Measurements from ENCODE around the gene SPRR2G.
"Not testable (repeated sequence)": the region's sequence is repeated elsewhere in the genome, so short reads cannot be mapped to it uniquely, and the experiment has no call there.

SPRR2G gene

DNA sequence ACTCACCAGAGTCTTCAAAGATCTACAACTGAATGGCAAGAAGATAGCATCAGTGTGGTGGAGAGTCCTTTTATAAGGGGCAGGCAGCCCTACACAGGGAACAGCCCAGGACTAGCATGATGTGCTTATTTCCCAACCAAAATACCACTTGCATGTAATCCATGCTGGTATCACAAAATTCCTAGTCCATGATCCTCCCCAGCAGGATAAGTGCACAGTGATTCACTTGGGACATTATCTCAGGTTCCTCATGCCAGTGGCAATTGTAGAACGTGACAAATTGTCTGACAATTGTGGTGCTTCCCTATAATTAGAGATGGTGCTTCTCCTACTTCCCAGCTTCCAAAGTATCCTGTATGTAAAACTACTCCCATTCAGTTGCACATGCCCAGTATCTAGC, at the start of gene SPRR2G:
SPRR2G (minus strand) TSS at position 45 of the 400 bp plus-strand sequence. CDS start 780 bp downstream, outside the sequence.
- DNase-seq (ENCODE audit: low read depth): no peak

DNA sequence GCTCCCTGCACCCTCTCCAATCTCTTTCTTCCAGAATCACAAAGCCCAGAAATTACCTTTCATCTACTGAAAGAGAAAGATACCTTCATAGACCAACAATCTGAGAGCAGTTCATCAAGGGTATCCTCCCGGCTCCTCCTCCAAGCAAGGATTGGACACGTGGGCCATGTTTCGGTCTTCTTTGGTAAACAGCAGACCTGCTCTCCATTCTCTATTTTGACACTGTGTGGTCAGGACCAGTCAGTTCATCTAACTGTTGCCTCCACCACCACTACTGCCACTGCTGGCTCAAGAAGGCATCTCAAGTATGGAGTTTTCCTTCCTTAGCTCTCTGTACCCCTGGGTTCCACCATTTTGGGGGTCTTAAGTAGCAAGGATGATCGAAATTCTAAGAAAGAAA, 44.5 kb upstream of the SPRR2G start:
- DNase-seq (ENCODE audit: low read depth): no peak

DNA sequence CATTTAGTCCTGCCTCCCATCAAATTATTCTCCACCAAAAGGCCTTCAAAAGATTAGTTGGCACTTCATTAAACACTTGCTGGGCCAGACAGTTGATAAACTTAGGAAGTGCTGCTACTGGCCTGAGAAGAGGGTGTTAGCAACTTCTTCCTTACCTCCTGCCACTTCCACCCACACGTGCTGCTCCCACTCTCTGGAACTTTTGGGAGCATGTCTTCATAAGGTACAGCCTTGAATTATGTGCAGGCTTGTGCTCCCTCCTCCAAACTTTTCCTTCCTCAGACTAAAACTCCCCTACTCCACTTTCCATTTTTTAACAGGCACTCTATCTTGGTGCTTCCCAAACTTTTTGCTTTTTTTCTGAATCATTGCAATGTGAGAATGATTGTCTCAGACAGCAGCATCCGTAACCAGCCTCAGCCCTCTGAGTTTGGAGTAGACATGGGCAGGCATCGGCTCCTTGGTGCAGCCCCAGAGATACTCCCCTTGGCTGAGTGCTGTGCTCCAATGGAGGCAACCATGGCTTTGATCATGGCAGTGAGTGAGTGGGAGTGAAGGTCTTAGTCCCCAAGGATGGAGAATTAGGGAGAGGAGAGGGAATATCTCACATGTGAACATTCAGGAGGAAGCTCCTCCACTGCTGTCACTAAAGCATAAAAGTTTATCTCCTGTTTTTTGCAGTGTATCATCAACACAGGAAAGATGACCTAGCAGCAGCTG, 43.8 kb upstream of the SPRR2G start:
- no peak for DNase-seq (ENCODE audit: low read depth)

DNA sequence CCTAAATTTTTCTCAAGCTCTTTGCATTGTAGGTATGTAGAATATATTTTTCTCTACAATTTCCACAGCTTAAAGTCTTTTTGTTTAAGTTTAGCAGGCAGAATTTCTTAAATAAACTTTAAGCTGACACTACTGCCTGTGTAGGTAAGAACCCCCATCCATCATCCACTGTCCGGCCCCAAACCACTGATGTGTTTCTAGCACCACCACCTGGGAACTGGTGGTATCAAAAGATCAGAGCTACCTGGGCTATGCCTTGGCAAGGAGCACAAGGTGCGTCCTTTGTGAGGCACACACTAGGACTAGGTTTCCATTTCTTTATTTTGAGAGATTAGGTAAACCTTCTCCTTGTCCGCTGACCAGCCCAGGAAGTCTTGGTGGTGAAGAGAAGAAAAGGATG, 42.0 kb upstream of the SPRR2G start:
- DNase-seq (ENCODE audit: low read depth): no peak

DNA sequence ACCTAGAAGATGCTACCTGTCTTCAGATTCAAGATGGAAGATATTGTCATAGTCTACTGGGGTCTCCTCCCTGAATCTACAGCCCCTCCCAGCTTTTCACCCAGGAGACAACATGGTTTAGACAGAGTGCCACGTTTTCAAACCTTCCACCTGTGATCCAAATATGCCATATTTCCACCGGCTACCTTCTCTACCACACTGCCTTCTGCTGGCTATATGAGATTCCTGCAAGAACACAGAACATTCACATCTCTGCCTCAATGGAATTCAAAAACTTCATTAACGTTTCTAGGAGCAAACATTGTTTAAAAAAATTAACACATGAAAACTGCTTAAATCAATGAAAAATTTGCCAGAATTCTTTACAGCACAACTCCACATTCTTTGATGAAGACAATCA, 39.7 kb upstream of the SPRR2G start:
- no peak for DNase-seq (ENCODE audit: low read depth)

DNA sequence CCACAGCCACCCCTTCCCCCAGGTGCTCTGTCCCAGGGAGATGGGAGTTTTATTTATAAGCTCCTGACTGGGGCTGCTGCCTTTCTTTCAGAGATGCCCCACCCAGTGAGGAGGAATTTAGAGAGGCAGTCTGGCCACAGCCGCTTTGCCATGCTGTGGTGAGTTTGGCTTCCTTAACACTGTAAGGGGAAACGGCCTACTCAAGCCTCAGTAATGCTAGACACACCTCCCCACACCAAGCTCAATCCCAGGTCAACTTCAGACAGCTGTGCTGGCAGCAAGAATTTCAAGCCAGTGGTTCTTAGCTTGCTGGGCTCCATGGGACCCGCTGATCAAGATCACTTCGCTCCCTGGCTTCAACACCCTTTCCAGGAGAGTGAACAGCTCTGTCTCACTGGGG, 37.6 kb upstream of the SPRR2G start:
- DNase-seq (ENCODE audit: low read depth): not testable (repeated sequence)

DNA sequence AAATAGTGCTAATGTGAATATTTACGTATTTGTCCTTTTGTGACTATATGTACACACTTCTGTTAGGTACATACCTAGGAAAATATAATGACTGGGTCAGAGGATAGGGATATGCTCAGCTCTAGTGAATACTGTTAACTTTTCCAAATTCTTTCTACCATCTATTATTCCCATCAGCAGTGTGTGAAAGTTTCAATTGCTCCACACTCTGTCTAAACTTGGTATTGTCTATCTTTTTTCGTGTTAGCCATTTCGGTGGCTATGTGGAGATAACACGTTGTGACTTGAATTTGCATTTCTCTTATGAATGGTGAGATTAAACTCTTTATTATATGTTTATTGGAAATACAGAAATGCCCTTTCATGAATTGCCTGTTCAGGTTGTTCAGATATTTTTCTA, 29.9 kb upstream of the SPRR2G start:
- DNase-seq (ENCODE audit: low read depth): no peak

DNA sequence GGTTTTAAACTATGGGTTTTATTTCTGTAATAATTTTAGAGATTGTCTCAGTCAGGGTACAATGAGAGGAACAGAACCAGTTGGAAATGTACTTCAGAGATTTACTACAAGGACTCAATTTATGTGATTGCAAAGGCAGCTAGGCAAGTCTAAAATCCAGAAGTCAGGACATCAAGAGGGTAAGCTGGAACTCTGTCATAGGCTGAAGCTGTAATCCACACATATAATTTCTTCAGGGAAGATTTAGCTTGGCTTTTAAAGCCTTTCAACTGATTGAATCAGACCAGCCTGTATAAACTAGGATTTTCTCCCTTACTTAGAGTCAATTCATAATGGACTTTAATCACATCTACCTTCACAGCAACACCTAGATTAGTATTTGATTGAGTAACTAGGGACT, 28.2 kb upstream of the SPRR2G start:
- DNase-seq (ENCODE audit: low read depth): no peak

DNA sequence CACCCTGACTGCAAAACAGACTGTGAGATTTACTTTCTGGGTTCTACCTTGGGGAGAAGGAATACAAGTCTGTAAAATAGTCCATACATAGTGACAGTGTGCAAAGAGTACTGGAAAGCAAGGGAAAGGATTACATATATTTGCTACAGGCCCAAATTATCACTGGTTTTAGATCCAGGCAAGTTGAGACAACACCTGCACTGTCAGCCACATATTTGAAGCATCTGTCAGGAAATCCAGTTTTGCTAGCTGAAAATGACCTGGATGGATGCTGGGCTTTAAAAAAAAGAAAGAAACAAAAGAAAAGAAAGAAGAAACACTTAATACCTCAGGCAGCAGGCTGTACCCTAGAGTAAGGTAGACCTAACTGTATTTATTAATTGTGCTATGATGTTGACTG, 23.9 kb upstream of the SPRR2G start:
- DNase-seq (ENCODE audit: low read depth): no peak

DNA sequence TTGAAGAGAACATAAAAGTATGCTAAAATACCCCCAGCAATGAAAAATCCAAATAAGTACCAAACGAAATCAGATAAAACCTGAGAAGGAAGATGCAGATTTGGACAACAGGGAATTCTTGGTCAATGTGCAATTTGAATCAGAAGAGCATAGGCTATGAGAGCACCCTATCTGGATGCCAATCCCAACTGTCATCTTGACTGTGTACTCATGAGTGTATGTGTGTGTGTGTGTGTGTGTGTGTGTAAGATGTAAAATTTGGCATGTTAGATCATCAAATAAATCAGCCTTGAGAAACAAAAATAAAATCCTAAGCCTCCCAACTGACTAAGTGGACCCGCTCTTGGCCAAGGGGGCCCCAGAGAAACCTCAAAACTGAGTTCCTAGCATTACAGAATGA, 18.0 kb upstream of the SPRR2G start:
- DNase-seq (ENCODE audit: low read depth): no peak

DNA sequence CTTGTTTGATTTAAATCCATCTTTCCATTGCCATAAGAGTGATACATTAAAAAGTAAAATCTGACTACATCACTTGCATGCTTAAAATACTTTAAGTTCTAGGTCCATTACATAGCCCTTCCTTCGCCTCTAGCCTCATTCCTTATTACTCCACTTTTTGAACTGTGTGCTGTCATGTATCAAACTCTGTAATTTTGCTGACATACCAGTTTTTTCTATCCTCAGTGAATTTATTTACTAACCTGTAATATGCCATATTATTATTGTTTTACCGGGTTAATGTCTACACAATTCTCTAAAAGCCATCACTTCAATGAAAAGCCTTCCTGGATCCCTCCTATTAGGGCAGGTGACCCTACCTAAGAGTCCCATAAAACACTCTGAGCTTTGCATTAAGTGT, 4.9 kb upstream of the SPRR2G start:
- DNase-seq (ENCODE audit: low read depth): no peak

DNA sequence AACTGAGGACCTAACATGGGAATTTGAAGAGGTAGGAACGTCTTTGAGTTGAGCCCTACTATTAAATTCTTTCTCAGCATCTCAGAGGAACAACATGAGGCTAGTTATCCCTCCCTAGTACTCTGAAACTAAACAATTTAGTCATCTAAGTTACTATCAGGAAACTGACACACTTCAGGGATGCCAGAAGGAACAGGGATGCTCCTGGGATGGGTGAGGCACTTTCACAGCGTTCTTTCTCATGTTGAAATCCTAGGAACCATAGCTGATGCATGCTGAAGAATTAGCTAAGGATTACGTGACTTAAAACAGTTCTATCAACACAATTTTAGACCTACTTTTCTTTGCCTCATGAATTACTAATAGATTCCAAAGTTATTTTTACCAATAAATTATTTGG, 1.8 kb upstream of the SPRR2G start:
- DNase-seq (ENCODE audit: low read depth): no peak

DNA sequence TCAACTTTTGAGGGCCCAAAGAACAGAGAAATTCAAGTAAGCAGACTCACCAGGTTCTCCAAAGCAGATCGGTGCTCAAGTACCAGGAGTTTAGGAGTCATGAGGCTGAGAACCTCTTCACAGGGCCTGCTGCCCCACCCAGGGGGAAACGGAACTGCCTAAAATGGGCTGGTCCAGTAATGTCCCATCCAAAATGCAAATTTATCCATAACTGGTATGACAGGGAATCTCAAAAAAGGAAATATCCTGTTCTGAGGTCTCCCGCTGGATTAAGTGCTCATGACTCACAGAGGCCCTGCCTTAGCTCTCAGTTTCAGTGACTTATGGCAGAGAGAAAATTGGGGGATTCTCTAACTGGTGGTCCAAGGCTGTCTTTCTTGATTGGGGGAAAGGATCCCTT, 9.3 kb downstream of the SPRR2G start:
- no peak for DNase-seq (ENCODE audit: low read depth)

DNA sequence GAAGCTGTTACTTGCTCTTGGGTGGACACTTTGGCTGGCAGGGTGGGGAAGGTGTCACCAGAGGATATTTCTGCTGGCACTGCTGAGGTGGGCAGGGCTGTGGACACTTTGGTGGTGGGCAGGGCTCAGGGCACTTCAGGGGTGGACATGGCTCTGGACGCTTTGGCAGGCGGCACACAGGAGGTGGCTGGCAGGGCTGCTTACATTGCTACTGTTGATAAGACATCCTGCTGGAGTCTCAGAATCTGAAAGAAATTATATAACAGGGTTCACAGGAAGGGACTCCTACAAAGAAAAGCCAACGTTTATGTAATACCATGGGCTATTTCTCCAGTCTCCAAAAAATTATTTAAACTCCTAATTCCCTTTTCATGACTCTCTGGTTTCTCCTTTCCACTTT, 10.2 kb downstream of the SPRR2G start:
- DNase-seq (ENCODE audit: low read depth): no peak

DNA sequence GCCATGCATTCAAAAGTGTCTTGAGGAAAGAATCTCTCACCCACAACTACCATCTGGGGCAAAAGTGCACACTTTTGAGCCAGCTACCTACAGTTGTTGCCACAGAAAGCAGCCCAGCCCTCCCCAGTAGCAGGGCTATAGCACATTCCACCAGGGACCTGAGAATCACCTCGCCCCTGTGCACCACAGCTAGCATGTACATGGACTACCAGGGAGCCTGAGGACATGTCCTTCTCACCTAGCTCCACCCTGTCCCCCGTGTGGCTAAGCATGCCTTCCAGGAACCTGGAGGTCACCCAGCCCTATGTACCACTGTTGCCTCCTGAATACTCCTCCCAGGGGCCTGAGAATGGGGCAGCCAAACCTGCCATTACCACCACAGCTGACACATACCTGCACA, 16.9 kb downstream of the SPRR2G start:
- no peak for DNase-seq (ENCODE audit: low read depth)

DNA sequence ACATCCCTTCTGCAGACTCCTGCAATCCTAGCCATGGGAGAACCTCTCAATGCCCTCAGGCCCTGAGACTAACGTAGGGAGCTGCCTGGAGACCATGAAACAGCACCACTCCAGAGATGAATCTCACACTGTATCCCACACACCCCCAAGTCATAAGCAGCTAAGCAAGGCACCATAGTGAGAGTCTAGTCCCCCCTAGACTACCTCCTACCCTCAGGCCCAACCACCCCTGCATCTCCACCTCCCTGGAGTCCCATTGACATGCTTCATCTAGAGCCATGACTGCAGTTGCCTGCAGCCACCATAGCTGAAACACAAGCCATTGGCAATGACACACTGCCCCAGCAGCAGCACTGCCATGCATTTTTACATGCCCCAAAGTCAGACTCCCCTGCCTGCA, 17.4 kb downstream of the SPRR2G start:
- DNase-seq (ENCODE audit: low read depth): no peak

DNA sequence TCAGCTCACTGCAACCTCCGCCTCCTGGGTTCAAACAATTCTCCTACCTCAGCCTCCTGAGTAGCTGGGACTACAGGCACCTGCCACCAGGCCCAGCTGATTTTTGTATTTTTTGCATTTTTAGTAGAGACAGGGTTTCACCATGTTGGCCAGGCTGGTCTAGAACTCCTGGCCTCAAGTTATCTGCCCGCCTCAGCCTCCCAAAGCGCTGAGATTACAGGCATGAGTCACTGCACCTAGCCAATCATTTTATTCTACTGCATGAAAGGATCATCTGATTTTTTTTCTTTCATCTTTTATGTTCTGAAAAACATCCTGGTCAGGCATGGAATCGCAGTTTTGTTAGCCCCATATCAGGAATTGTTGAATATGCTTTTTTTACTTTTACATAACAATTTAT, 22.0 kb downstream of the SPRR2G start:
- DNase-seq (ENCODE audit: low read depth): not testable (repeated sequence)

DNA sequence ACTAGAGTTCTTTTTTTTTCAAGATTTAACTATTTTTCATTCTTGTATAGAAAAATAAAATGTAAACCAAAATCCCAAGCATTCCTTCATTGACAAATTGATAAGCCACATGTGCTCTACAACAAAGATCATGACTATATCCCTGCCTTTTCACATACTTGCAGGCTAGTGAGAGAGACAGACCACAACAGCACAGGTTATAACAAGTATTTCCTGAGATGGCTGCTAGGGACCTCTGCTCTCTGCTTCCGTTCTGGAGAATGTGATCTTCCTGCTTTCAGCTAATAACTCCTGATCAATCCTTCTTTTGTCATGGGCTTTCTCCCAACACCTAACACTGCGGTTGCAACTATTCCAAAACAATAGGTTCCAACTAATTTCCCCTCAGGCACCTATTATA, 23.4 kb downstream of the SPRR2G start:
- no peak for DNase-seq (ENCODE audit: low read depth)

DNA sequence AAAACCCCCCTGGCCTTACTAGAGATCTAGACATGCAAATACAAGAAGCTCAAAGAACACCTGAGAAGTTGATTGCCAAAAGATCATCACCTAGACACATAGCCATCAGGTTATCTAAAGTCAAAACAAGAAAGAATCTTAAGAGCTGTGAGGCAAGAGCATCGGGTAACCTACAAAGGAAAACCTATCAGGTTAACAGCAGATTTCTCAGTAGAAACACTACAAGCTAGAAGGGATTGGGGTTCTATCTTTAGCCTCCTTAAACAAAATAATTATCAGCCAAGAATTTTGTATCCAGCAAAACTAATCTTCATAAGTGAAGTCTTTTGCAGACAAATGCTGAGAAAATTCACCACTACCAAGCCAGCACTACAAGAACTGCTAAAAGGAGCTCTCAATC, 25.2 kb downstream of the SPRR2G start:
- no peak for DNase-seq (ENCODE audit: low read depth)

DNA sequence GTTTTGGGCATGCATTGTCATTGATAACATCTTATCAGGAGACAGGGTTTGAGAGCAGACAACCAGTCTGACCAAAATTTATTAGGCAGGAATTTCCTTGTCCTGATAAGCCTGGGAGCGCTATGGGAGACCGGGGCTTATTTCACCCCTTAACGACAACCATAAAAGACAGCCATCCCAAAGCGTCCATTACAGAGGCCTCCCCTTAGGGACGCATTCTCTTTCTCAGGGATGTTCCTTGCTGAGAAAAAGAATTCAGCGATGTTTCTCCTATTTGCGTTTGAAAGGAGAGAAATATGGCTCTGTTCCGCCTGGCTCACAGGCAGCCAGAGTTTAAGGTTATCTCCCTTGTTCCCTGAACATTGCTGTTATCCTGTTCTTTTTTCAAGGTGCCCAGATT, 26.9 kb downstream of the SPRR2G start:
- not testable (repeated sequence) for DNase-seq (ENCODE audit: low read depth)

DNA sequence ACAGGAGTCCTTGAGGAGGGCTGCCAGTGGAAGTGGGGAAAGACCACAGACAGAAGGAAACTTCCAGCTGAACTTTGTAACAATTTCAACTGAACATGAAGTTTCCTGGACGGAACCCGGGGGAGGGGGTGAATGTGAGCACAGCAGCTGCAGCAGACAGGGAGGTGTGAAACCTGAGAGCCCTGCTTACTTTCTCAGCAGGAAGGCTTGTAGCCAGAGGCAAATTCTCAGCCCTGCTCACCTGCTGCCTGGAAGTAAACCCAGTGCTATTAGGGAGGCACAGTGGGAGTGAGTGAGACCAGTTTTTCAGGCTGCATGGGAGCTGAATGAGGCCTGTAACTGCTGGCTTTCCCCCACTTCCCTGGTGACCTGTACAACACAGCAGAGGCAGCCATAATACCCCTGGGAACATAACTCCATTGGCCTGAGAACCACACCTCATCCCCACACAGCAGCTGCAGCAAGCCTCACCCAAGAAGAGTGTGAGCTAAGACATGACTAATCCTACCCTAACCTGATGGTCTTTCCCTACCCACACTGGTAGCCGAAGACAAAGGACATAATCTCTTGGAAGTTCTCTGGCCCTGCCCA, 27.8 kb downstream of the SPRR2G start:
- no peak for DNase-seq (ENCODE audit: low read depth)

DNA sequence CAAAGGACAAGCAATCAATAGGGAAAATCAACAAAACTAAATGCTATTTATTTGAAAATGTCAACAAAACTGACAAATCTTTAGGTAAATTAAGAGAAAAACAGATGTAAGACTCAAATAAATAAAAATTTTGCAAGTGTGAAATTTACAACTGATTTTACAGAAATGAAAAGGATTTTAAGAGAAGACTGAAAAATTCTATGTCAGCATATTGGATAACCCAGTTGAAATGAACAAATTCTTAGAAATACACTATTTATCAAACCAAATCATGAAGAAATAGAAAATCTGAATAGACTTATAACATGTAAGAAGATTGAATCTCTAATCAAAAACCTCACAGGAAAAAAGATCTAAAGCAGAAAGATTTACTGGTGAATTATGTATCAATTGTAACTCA, 29.7 kb downstream of the SPRR2G start:
- DNase-seq (ENCODE audit: low read depth): no peak

DNA sequence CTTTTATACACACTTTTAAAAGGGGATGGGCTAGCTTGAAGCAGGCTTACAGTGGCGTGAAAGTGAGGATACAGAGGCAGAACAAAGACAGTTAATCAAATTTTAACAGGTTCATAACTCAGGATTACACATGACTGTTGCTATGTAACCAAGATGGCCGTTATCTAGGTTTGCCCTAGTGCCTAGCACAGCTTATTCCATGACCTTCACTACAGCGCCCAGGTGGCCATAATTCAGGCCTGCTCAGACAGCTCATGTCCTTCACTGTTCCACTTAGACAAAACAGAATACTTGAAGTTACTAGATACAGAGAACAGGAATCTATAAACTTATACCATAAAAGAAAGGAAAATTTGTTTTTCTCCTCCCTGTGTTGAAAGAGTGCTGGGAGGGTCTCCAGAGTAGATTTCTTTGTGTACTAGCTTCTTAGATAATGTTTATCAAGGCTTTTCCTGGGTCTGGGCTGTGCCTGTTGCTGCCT, 31.2 kb downstream of the SPRR2G start:
- DNase-seq (ENCODE audit: low read depth): no peak

DNA sequence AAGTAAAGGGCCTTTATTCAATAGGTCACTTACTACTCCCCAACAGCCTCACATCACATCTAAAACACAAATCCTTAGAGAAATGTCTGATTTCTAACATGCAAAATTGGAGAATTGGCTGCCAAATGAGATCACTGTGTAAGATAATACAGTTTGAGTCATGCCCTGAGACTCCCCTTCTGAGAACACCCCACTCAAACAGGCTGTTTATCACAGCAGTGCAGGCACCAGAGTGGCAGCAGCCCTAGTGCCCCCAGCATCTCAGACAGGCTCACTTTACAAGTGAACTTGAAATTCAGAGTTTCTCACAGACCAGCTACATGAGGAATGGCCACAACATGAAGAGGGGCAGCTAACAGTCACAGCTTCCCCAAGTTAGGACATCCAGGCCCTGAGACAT, 35.4 kb downstream of the SPRR2G start:
- DNase-seq (ENCODE audit: low read depth): not testable (repeated sequence)
